A673 (cell line): Measurements from ENCODE around the gene SPNS1. TPM values are rescaled to one million over a fixed set of nuclear protein-coding genes. Genes with fewer than 3 reads are reported as not detected.

Source experiments
- BruUV-seq: library from RNA; stranded (reverse); fragments of 400-500 nt; replicated peaks from 2 replicates; lab custom pipeline; 2021; lab: Mats Ljungman, UMichigan
- CTCF ChIA-PET: fragments of 300-600 bp; sonication (Branson Sonifier 250); formaldehyde crosslinking; loops from one replicate; lab custom pipeline; 2022; ENCODE audit warnings: antibody characterized with exemption; lab: Charles Lee
- POLR2A ChIA-PET: fragments of 300-600 bp; sonication (Branson Sonifier 250); formaldehyde crosslinking; loops from one replicate; lab custom pipeline; 2022; ENCODE audit warnings: antibody characterized with exemption; ENCODE audit not compliant: low non-redundant PET; lab: Charles Lee
- DNase-seq: peaks from one replicate; pipeline ENCODE4 v3.0.0-alpha.2; 2015; ENCODE audit warnings: low spot score
- H3K27ac ChIP-seq: fragments of 200-600 bp; sonication (generic); 2 replicates; pipeline ENCODE4 v1.5.1; 2016; ENCODE audit warnings: mixed run types, low read depth, mild to moderate bottlenecking, mixed read lengths, antibody characterized with exemption, low read length; ENCODE audit not compliant: poor library complexity, severe bottlenecking
- H3K27me3 ChIP-seq: fragments of 200-600 bp; sonication (generic); replicated peaks from 2 replicates; pipeline ENCODE4 v1.6.1; 2017; ENCODE audit warnings: mixed run types, low read depth, mild to moderate bottlenecking, mixed read lengths, antibody characterized with exemption, low read length; ENCODE audit not compliant: insufficient read depth, poor library complexity
- H3K36me3 ChIP-seq: fragments of 200-600 bp; sonication (generic); 2 replicates; pipeline ENCODE4 v1.6.1; 2016; ENCODE audit warnings: mixed run types, mild to moderate bottlenecking, mixed read lengths, antibody characterized with exemption, low read length; ENCODE audit not compliant: insufficient read depth, poor library complexity, severe bottlenecking
- H3K4me1 ChIP-seq: fragments of 200-600 bp; sonication (generic); 2 replicates; pipeline ENCODE4 v1.6.1; 2017; ENCODE audit warnings: mixed run types, mild to moderate bottlenecking, mixed read lengths, antibody characterized with exemption, low read length; ENCODE audit not compliant: insufficient read depth, poor library complexity, severe bottlenecking
- H3K4me3 ChIP-seq: fragments of 200-600 bp; sonication (generic); 2 replicates; pipeline ENCODE4 v1.5.1; 2016; ENCODE audit warnings: low read depth, mixed run types, mild to moderate bottlenecking, mixed read lengths, low read length; ENCODE audit not compliant: poor library complexity, severe bottlenecking
- H3K9me3 ChIP-seq: fragments of 200-600 bp; sonication (generic); 2 replicates; pipeline ENCODE4 v1.6.1; 2016; ENCODE audit warnings: mixed run types, low read depth, mild to moderate bottlenecking, mixed read lengths, antibody characterized with exemption, low read length; ENCODE audit not compliant: poor library complexity, severe bottlenecking
- EZH2 ChIP-seq: fragments of 200-600 bp; sonication (generic); IDR thresholded peaks from 2 replicates; pipeline ENCODE4 v1.6.1; 2017; ENCODE audit warnings: borderline replicate concordance, low read depth, mild to moderate bottlenecking, mixed read lengths, antibody characterized with exemption, low read length; ENCODE audit not compliant: poor library complexity, severe bottlenecking
- intact Hi-C: fragments of 100-400 bp; cut with micrococcal nuclease; formaldehyde crosslinking; loops from one replicate; pipeline ENCODE4 v1.10.0; 2022; ENCODE audit not compliant: unreplicated experiment
- total RNA-seq: library from RNA; stranded (reverse); gene quantifications from 2 replicates; pipeline ENCODE4 v1.2.3, GENCODE V29; 2021
- TF ChIP-seq, protein P1 (sequence below): fragments of 300-800, 200-600 bp; sonication (generic); conservative IDR thresholded peaks from 2 replicates; pipeline ENCODE4 v1.5.1; 2017; ENCODE audit warnings: low read depth, mild to moderate bottlenecking, antibody characterized with exemption, low read length, moderate library complexity, mixed read lengths

Gene SPNS1
- total RNA-seq, 1 experiment from 2014 or later = 46.3 TPM

DNA sequence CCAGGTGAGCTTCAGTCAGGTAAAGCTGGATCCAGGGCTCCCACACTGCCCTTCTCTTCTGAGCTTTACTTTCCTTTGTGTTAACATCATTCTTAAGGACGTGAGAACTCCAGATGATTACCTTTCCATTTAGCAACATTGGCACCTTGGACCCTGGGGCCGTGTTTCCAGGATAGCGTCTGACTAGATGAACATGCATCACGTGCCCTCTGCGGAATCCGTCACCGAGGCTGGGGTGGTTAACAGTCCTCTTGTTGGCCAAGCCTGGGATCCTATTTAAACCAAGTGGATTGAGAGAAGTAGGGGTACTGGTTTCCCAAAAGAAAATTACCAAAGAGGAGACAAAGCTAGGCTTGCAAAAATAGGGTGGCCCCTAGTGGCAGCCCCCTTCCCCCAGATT is 6.4 kb downstream of the SPNS1 start:
- no peak overlapping the region for H3K27ac ChIP-seq
- peaks cover 3% of the 10 kb centered on the region for H3K36me3 ChIP-seq
- CTCF ChIA-PET = no interaction called here
- no peak overlapping the region for H3K4me3 ChIP-seq
- no peaks in the 10 kb centered on the region for H3K4me1 ChIP-seq
- H3K27me3 ChIP-seq = no peaks in the 10 kb centered on the region
- POLR2A ChIA-PET = no interaction called here
- no TSS peak for BruUV-seq
- no peak for TF ChIP-seq EZH2
- TF ChIP-seq, protein P1, sequence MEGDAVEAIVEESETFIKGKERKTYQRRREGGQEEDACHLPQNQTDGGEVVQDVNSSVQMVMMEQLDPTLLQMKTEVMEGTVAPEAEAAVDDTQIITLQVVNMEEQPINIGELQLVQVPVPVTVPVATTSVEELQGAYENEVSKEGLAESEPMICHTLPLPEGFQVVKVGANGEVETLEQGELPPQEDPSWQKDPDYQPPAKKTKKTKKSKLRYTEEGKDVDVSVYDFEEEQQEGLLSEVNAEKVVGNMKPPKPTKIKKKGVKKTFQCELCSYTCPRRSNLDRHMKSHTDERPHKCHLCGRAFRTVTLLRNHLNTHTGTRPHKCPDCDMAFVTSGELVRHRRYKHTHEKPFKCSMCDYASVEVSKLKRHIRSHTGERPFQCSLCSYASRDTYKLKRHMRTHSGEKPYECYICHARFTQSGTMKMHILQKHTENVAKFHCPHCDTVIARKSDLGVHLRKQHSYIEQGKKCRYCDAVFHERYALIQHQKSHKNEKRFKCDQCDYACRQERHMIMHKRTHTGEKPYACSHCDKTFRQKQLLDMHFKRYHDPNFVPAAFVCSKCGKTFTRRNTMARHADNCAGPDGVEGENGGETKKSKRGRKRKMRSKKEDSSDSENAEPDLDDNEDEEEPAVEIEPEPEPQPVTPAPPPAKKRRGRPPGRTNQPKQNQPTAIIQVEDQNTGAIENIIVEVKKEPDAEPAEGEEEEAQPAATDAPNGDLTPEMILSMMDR = no peak
- DNase-seq = no peak
- H3K9me3 ChIP-seq = no peaks in the 10 kb centered on the region
- intact Hi-C loops = no loop called here

DNA sequence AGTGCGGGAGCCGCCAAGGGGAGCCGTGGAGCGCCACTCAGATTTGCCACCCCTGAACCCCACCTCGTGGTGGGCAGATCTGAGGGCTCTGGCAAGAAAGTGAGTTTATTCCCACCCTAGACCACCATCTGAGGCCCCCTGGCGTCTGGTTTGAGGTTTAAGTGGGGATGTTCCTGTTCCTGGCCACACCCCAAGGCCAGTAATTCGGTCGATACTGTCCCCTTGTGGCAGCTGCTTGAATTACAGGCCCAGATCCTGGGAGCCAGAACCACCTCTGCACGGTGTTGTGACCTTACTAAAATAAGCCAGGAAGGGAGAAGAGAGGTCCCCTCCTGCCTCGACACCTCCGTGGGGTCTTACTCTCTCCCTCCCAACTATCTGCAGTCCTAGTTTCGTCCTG is 6.9 kb downstream of the SPNS1 start:
- POLR2A ChIA-PET = no interaction called here
- Histone ChIP-seq H3K4me1 (no peaks in the 10 kb centered on the region), H3K9me3 (no peaks in the 10 kb centered on the region), H3K4me3 (no peak overlapping the region), H3K27me3 (no peaks in the 10 kb centered on the region), H3K27ac (no peak overlapping the region), H3K36me3 (peaks cover 3% of the 10 kb centered on the region)
- BruUV-seq = no TSS peak
- CTCF ChIA-PET = no interaction called here
- TF ChIP-seq EZH2 = no peak
- TF ChIP-seq, protein P1 = peak; percentile 60
- peak; percentile 33 for DNase-seq
- intact Hi-C loops = no loop called here

DNA sequence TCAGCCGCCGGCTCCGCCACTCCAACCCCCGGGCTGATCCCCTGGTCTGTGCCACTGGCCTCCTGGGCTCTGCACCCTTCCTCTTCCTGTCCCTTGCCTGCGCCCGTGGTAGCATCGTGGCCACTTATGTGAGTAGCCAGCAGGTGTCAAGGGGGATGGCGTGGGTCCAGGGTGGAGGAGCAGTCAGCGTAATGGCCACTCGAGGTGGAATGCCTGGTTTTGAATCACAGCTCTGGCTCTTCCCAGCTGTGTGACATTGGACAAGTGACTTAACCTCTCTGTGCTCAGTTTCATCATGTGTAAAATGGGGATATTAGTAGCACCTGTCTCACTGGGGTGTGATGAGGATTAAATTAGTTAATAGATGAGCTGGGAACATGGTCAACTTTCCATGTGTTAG is 7.8 kb downstream of the SPNS1 start:
- CTCF ChIA-PET = interaction anchor here (0.5 kb wide), 1 partner anchor 10 kb away, joined by 3 read pairs; no protein-coding TSS in a partner anchor
- no TSS peak for BruUV-seq

More for the DNA sequence above, 7.8 kb downstream of the SPNS1 start:
- peaks cover 3% of the 10 kb centered on the region for H3K36me3 ChIP-seq
- intact Hi-C loops = no loop called here
- no peak overlapping the region for H3K4me3 ChIP-seq
- TF ChIP-seq, protein P1 = no peak
- H3K9me3 ChIP-seq = no peaks in the 10 kb centered on the region
- POLR2A ChIA-PET = no interaction called here
- no peak for DNase-seq
- H3K4me1 ChIP-seq = no peaks in the 10 kb centered on the region
- H3K27me3 ChIP-seq = no peaks in the 10 kb centered on the region
- H3K27ac ChIP-seq = no peak overlapping the region
